Panc1 (cell line): ENCODE measurements around the gene KIAA1671. TPM values are rescaled to one million over a fixed set of nuclear protein-coding genes. Genes with fewer than 3 reads are reported as not detected.
"Not testable (repeated sequence)": the region's sequence is repeated elsewhere in the genome, so short reads cannot be mapped to it uniquely, and the experiment has no call there.

Source experiments
- ATAC-seq: fragments of 200-7000 bp; cut with Tn5 transposase; 2 replicates; pipeline ENCODE4 v1.9.1; 2020; ENCODE audit warnings: mild to moderate bottlenecking, moderate library complexity
- BruUV-seq: library from RNA; stranded (reverse); fragments of 400-500 nt; replicated peaks from 2 replicates; lab custom pipeline; 2021; lab: Mats Ljungman, UMichigan
- CTCF ChIA-PET: fragments of 300-600 bp; sonication (Branson Sonifier 250); formaldehyde crosslinking; loops from one replicate; lab custom pipeline; 2022; ENCODE audit warnings: antibody characterized with exemption; lab: Charles Lee
- POLR2A ChIA-PET: fragments of 300-600 bp; sonication (Branson Sonifier 250); formaldehyde crosslinking; loops from one replicate; lab custom pipeline; 2022; ENCODE audit warnings: antibody characterized with exemption; lab: Charles Lee
- DNase-seq: peaks from one replicate; pipeline ENCODE4 v3.0.0-alpha.2; 2010; ENCODE audit warnings: low read depth, low spot score
- H3K27ac ChIP-seq: 2 replicates; pipeline ENCODE4 v1.5.1; 2011; ENCODE audit warnings: mild to moderate bottlenecking, low read length, inconsistent platforms
- H3K27me3 ChIP-seq: fragments of 200-500 bp; sonication (Bioruptor generic); 2 replicates; pipeline ENCODE4 v1.6.0; 2014; ENCODE audit warnings: low read length, inconsistent platforms; ENCODE audit not compliant: control insufficient read depth, insufficient read depth
- H3K36me3 ChIP-seq: fragments of 200-500 bp; sonication (Bioruptor generic); 2 replicates; pipeline ENCODE4 v1.5.1; 2014; ENCODE audit warnings: inconsistent platforms, mild to moderate bottlenecking, low read length, moderate library complexity; ENCODE audit not compliant: control insufficient read depth, insufficient read depth
- H3K4me1 ChIP-seq: 2 replicates; pipeline ENCODE4 v1.5.1; 2011; ENCODE audit warnings: inconsistent platforms, mild to moderate bottlenecking, low read length, moderate library complexity; ENCODE audit not compliant: control insufficient read depth, insufficient read depth
- H3K4me3 ChIP-seq, 2 experiments: 2 replicates each; pipeline ENCODE4 v1.5.1; 2011 to 2012; ENCODE audit warnings: low read depth in 2 of 2, low read length in 2 of 2, mild to moderate bottlenecking in 2 of 2, inconsistent platforms in 1 of 2, moderate library complexity in 1 of 2
- H3K9me3 ChIP-seq: fragments of 200-500 bp; sonication (Bioruptor generic); 2 replicates; pipeline ENCODE4 v1.5.1; 2014; ENCODE audit warnings: low read depth, mild to moderate bottlenecking, inconsistent platforms, low read length, moderate library complexity; ENCODE audit not compliant: control insufficient read depth, insufficient read depth
- CTCF ChIP-seq: fragments of 450-650 bp; IDR thresholded peaks from 2 replicates; pipeline ENCODE4 v1.5.1; 2017; ENCODE audit warnings: mild to moderate bottlenecking
- POLR2AphosphoS5 ChIP-seq: IDR thresholded peaks from 2 replicates; pipeline ENCODE4 v1.6.1; 2012; ENCODE audit warnings: mild to moderate bottlenecking, low read depth, low read length, moderate library complexity
- SIN3A ChIP-seq: IDR thresholded peaks from 2 replicates; pipeline ENCODE4 v1.6.1; 2012; ENCODE audit warnings: low read depth, mild to moderate bottlenecking, low read length, moderate library complexity, borderline replicate concordance; ENCODE audit not compliant: insufficient read depth
- TCF7L2 ChIP-seq: IDR thresholded peaks from 2 replicates; pipeline ENCODE4 v1.6.1; 2011; ENCODE audit warnings: mild to moderate bottlenecking, low read depth, low read length, inconsistent platforms
- in situ Hi-C: cut with HindIII; loops from 2 replicates; pipeline ENCODE4 v1.10.0; 2016; ENCODE audit warnings: low sequenced_read_pairs, low pct_unique_long_range_greater_than_20kb
- intact Hi-C: fragments of 100-400 bp; cut with micrococcal nuclease; formaldehyde crosslinking; loops from one replicate; pipeline ENCODE4 v1.10.0; 2022; ENCODE audit not compliant: unreplicated experiment
- total RNA-seq: library from RNA; stranded (reverse); gene quantifications from one replicate; pipeline ENCODE4 v1.2.1, GENCODE V29; 2021; ENCODE audit not compliant: unreplicated experiment
- TF ChIP-seq, protein P1 (sequence below), 2 experiments: IDR thresholded peaks; 2 replicates each; pipeline ENCODE4 v1.6.1; 2011 to 2012; ENCODE audit warnings: low read depth in 2 of 2, control low read depth in 1 of 2, low read length in 1 of 2, mild to moderate bottlenecking in 1 of 2, moderate library complexity in 1 of 2; ENCODE audit not compliant: insufficient read depth in 1 of 2

The KIAA1671 gene
- total RNA-seq, 1 experiment from 2014 or later = 48.1 TPM

DNA sequence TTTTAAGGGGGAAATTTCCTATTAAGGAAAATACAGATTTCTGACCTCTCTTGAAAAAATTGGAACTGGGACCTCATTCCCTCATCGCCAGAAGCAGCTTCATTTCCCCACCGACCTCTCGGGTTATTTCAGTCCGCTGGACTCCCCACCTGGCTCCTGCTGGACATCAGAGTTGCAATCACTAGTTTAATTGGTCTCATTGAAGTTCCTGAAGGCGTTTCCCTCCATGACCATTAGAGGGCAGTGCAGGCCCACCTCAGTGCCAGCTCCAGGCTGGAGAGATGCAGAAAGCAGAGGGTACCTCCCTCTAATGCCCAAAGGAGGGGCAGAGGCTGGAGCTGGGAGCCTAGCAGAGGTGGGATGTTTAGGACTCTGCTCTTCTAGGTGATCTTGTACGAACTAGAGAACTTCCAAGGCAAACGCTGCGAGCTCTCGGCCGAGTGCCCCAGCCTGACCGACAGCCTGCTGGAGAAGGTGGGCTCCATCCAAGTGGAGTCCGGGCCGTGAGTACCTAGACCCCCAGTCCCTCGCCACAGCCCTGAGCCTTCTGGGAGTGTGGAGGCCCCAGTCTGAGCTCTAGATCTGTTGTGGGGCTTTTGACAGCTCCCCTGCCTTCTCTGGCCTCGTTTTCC, 249.9 kb downstream of the KIAA1671 start:
- CTCF ChIA-PET = interaction anchor here (0.6 to 1.3 kb wide), 4 partner anchors 14 to 543 kb away, joined by 3 read pairs; no protein-coding TSS in a partner anchor
- intact Hi-C loops (no loop called here), in situ Hi-C loops (no loop called here)
- Histone ChIP-seq H3K27me3 (no peaks in the 10 kb centered on the region), H3K9me3 (no peaks in the 10 kb centered on the region), H3K4me3 (no peak overlapping the region), H3K36me3 (0 out of 2 replicates have a peak, but pooled peaks cover 3% of the 10 kb centered on the region), H3K27ac (no peak overlapping the region), H3K4me1 (no peaks in the 10 kb centered on the region)
- peak; percentile 80 for ATAC-seq
- POLR2A ChIA-PET = interaction anchor here (0.6 kb wide), 1 partner anchor 9 kb away, joined by 3 read pairs; no protein-coding TSS in a partner anchor
- TF ChIP-seq SIN3A (no peak), CTCF (peak; percentile 91)
- DNase-seq = peak; percentile 45
- BruUV-seq = no TSS peak

GRCh38 chr22:25203082-25203481, 250.6 kb downstream of the KIAA1671 start:
- CTCF ChIA-PET = no interaction called here
- TF ChIP-seq POLR2AphosphoS5 (no peak), TCF7L2 (no peak), SIN3A (no peak), CTCF (no peak)
- TF ChIP-seq, protein P1, sequence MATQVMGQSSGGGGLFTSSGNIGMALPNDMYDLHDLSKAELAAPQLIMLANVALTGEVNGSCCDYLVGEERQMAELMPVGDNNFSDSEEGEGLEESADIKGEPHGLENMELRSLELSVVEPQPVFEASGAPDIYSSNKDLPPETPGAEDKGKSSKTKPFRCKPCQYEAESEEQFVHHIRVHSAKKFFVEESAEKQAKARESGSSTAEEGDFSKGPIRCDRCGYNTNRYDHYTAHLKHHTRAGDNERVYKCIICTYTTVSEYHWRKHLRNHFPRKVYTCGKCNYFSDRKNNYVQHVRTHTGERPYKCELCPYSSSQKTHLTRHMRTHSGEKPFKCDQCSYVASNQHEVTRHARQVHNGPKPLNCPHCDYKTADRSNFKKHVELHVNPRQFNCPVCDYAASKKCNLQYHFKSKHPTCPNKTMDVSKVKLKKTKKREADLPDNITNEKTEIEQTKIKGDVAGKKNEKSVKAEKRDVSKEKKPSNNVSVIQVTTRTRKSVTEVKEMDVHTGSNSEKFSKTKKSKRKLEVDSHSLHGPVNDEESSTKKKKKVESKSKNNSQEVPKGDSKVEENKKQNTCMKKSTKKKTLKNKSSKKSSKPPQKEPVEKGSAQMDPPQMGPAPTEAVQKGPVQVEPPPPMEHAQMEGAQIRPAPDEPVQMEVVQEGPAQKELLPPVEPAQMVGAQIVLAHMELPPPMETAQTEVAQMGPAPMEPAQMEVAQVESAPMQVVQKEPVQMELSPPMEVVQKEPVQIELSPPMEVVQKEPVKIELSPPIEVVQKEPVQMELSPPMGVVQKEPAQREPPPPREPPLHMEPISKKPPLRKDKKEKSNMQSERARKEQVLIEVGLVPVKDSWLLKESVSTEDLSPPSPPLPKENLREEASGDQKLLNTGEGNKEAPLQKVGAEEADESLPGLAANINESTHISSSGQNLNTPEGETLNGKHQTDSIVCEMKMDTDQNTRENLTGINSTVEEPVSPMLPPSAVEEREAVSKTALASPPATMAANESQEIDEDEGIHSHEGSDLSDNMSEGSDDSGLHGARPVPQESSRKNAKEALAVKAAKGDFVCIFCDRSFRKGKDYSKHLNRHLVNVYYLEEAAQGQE (IDR thresholded peaks at IDR 0.05; ENCODE audit: insufficient read depth in 1 of 2, low read depth in 2 of 2, low read length in 1 of 2) = no peak
- Histone ChIP-seq H3K4me3 (no peak overlapping the region), H3K36me3 (0 out of 2 replicates have a peak, but pooled peaks cover 3% of the 10 kb centered on the region), H3K27ac (no peak overlapping the region), H3K9me3 (no peaks in the 10 kb centered on the region), H3K4me1 (no peaks in the 10 kb centered on the region), H3K27me3 (no peaks in the 10 kb centered on the region)
- BruUV-seq = no TSS peak
- POLR2A ChIA-PET = interaction anchor here (0.6 kb wide), 1 partner anchor 9 kb away, joined by 3 read pairs; no protein-coding TSS in a partner anchor
- ATAC-seq = no peak
- intact Hi-C loops = no loop called here
- in situ Hi-C loops = no loop called here
- no peak for DNase-seq

- H3K4me3 ChIP-seq, DNase-seq, ATAC-seq, H3K27ac ChIP-seq, H3K27me3 ChIP-seq, CTCF ChIA-PET, H3K4me1 ChIP-seq, H3K36me3 ChIP-seq, in situ Hi-C loops, H3K9me3 ChIP-seq, intact Hi-C loops, POLR2A ChIA-PET, BruUV-seq: not testable (repeated sequence)
Measured at GRCh38 chr22:25204547-25204946, 252.0 kb downstream of the KIAA1671 start.
